IMR-90 (cell line): ENCODE measurements around the gene SLC22A16.

Experiments used
- MXI1 ChIP-seq: IDR thresholded peaks from 2 replicates; pipeline ENCODE4 v1.6.1; 2012; ENCODE audit warnings: low read depth, mild to moderate bottlenecking, low read length, moderate library complexity, borderline replicate concordance
- POLR2A ChIP-seq: IDR thresholded peaks from 2 replicates; pipeline ENCODE4 v1.6.1; 2012; ENCODE audit warnings: mild to moderate bottlenecking, low read depth, low read length
- RAD21 ChIP-seq: IDR thresholded peaks from 2 replicates; pipeline ENCODE4 v1.6.1; 2012; ENCODE audit warnings: low read length, improper control_type of control experiment
- RFX5 ChIP-seq: IDR thresholded peaks from 2 replicates; pipeline ENCODE4 v1.8.0; 2012; ENCODE audit warnings: low read depth, mild to moderate bottlenecking, low read length, moderate library complexity
- TF ChIP-seq, protein P1 (sequence below): fragments of 150-350 bp; IDR thresholded peaks from 2 replicates; pipeline ENCODE4 v1.6.1; 2017; ENCODE audit warnings: mild to moderate bottlenecking, antibody characterized with exemption, low read length, low read depth
- TF ChIP-seq, protein P2 (sequence below): conservative IDR thresholded peaks from 2 replicates; pipeline ENCODE4 v1.5.1; 2012; ENCODE audit warnings: mild to moderate bottlenecking, low read depth, low read length, improper control_type of control experiment

DNA sequence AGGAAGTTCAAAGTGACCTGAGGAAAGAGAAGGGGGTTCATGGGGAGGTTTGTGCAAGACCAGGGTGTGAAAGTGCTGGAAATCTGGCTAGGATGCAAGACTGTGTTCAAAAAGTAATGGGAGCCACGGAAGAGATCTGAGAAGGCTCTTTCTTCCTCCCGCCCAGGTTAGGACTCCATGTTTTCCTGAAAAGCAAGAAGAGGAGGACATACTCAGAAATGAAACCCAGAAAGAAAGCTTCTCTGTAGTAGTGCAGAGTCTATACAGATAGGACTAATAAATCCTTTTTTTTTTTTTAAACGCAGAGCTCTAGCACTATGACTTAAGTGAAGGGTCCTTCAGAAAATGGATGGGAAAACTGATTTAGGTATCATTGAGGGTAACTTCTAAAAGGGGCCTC, 57.8 kb downstream of the SLC22A16 start:
- TF ChIP-seq, protein P1, sequence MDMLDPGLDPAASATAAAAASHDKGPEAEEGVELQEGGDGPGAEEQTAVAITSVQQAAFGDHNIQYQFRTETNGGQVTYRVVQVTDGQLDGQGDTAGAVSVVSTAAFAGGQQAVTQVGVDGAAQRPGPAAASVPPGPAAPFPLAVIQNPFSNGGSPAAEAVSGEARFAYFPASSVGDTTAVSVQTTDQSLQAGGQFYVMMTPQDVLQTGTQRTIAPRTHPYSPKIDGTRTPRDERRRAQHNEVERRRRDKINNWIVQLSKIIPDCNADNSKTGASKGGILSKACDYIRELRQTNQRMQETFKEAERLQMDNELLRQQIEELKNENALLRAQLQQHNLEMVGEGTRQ, result no peak
- no peak for TF ChIP-seq POLR2A
- TF ChIP-seq RAD21, result no peak
- TF ChIP-seq, protein P2, sequence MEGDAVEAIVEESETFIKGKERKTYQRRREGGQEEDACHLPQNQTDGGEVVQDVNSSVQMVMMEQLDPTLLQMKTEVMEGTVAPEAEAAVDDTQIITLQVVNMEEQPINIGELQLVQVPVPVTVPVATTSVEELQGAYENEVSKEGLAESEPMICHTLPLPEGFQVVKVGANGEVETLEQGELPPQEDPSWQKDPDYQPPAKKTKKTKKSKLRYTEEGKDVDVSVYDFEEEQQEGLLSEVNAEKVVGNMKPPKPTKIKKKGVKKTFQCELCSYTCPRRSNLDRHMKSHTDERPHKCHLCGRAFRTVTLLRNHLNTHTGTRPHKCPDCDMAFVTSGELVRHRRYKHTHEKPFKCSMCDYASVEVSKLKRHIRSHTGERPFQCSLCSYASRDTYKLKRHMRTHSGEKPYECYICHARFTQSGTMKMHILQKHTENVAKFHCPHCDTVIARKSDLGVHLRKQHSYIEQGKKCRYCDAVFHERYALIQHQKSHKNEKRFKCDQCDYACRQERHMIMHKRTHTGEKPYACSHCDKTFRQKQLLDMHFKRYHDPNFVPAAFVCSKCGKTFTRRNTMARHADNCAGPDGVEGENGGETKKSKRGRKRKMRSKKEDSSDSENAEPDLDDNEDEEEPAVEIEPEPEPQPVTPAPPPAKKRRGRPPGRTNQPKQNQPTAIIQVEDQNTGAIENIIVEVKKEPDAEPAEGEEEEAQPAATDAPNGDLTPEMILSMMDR, result no peak
- TF ChIP-seq RFX5, result no peak
- TF ChIP-seq MXI1, result no peak
